Measurements from ENCODE around the gene POLR2E.

The POLR2E gene

GRCh38 chr19:1122972-1123363 is 27.8 kb upstream of the POLR2E start:
- Histone ChIP-seq H3K27me3 (ENCODE audit: control insufficient read depth, insufficient read depth, low read length) (no peaks in the 10 kb centered on the region), H3K79me2 (no peaks in the 10 kb centered on the region), H2AFZ (no peak overlapping the region), H3K9me3 (ENCODE audit: control insufficient read depth, low read length) (no peaks in the 10 kb centered on the region), H3K9ac (no peak overlapping the region), H3K36me3 (ENCODE audit: control insufficient read depth, insufficient read depth, low read length) (no peaks in the 10 kb centered on the region), H3K4me1 (no peaks in the 10 kb centered on the region), H3K27ac (no peak overlapping the region), H3K4me3 (ENCODE audit: low read depth, low read length) (no peak overlapping the region), H3K4me2 (ENCODE audit: low read length) (no peak overlapping the region)
- no peak for TF ChIP-seq CTCF (IDR thresholded peaks at IDR 0.05)

DNA sequence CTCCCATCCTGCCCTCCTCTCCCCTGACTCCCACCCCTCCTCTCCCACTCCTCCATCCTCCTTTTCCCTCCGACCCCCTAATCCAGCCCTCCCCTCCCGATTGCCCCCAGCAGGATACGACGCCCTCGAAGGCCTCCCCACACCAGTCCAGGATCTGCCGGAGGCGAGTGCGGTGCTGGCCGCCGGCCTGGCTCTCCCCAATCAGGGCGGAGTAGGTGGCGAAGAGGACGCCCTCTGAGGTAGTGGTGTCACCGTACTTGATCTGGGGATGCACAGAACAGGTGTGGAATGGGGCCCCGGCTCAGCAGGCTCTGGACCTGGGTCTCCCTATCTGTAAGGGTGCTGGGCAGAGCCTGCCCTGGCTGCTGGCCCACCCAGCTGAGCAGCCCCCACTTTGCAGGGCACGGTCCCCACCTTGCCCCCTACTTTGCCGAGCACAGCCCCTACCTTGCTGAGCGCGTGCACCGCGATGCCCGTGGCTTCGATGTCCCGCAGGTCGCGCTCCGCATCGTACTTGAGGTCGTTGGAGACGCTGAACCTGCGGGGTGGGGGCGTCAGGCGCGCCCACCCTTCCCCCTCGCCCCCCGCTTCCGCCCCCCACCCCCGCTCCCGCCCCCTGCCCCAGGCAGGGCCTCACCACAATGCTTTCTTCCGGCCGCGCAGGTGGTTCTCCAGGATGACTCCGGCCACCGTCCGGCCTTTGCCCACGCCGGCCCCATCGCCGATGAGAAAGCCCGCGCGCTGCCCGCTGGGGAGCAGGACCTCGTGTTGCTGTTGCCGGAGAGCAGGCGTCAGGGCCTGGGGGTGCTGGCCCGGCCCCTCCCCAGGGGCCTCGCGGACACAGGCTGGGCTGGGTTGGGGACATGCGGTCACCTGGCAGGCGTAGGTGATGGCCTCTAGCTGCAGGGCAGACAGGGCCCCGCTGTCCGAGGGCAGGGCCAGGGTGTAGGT is 27.1 kb upstream of the POLR2E start:
- no peak overlapping the region for H3K27ac ChIP-seq
- H3K4me3 ChIP-seq (ENCODE audit: low read depth, low read length) = no peak overlapping the region
- H3K4me2 ChIP-seq (ENCODE audit: low read length) = no peak overlapping the region
- no peaks in the 10 kb centered on the region for H3K27me3 ChIP-seq (ENCODE audit: control insufficient read depth, insufficient read depth, low read length)
- H3K4me1 ChIP-seq = no peaks in the 10 kb centered on the region
- no peaks in the 10 kb centered on the region for H3K36me3 ChIP-seq (ENCODE audit: control insufficient read depth, insufficient read depth, low read length)
- H3K9ac ChIP-seq = no peak overlapping the region
- H3K9me3 ChIP-seq (ENCODE audit: control insufficient read depth, low read length) = no peaks in the 10 kb centered on the region
- no peak for TF ChIP-seq CTCF (IDR thresholded peaks at IDR 0.05)
- no peaks in the 10 kb centered on the region for H3K79me2 ChIP-seq
- no peak overlapping the region for H2AFZ ChIP-seq

GRCh38 chr19:1121395-1121794 is 26.2 kb upstream of the POLR2E start:
- Histone ChIP-seq H3K27ac (no peak overlapping the region), H3K4me2 (ENCODE audit: low read length) (no peak overlapping the region), H3K27me3 (ENCODE audit: control insufficient read depth, insufficient read depth, low read length) (no peaks in the 10 kb centered on the region), H3K4me3 (ENCODE audit: low read depth, low read length) (no peak overlapping the region), H3K79me2 (no peaks in the 10 kb centered on the region), H3K4me1 (no peaks in the 10 kb centered on the region), H2AFZ (no peak overlapping the region), H3K9ac (no peak overlapping the region), H3K9me3 (ENCODE audit: control insufficient read depth, low read length) (no peaks in the 10 kb centered on the region), H3K36me3 (ENCODE audit: control insufficient read depth, insufficient read depth, low read length) (no peaks in the 10 kb centered on the region)
- TF ChIP-seq CTCF (IDR thresholded peaks at IDR 0.05) = no peak

GRCh38 chr19:1119475-1120217 is 24.5 kb upstream of the POLR2E start:
- H3K79me2 ChIP-seq = no peaks in the 10 kb centered on the region
- no peak overlapping the region for H3K4me2 ChIP-seq (ENCODE audit: low read length)
- H3K9me3 ChIP-seq (ENCODE audit: control insufficient read depth, low read length) = no peaks in the 10 kb centered on the region
- no peaks in the 10 kb centered on the region for H3K27me3 ChIP-seq (ENCODE audit: control insufficient read depth, insufficient read depth, low read length)
- H2AFZ ChIP-seq = no peak overlapping the region
- no peaks in the 10 kb centered on the region for H3K36me3 ChIP-seq (ENCODE audit: control insufficient read depth, insufficient read depth, low read length)
- TF ChIP-seq CTCF (IDR thresholded peaks at IDR 0.05) = no peak
- no peak overlapping the region for H3K9ac ChIP-seq
- no peak overlapping the region for H3K4me3 ChIP-seq (ENCODE audit: low read depth, low read length)
- H3K4me1 ChIP-seq = no peaks in the 10 kb centered on the region
- no peak overlapping the region for H3K27ac ChIP-seq

All from parathyroid adenoma (tissue), 2 donors.